ENCODE data around the gene XPO6.

Gene XPO6

DNA sequence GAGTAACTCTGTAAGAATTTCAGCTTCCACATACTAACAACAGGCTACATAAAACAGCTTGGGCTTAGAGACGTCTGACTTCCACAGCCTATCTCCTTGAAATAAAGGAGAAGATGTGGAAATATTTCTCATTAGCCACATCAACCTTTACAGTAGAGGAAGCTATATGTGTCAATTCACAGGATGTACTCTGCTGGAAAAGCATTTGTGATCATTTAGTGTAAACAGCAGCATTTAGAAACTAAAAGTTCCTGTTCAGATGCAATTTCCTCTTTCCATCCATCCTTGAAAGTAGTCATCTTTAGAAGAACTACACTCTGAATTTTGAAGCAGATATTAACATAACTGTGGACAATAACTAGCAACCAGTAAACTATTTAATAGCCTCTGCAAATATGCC is 46.2 kb downstream of the XPO6 start:
- TF ChIP-seq, protein P1, sequence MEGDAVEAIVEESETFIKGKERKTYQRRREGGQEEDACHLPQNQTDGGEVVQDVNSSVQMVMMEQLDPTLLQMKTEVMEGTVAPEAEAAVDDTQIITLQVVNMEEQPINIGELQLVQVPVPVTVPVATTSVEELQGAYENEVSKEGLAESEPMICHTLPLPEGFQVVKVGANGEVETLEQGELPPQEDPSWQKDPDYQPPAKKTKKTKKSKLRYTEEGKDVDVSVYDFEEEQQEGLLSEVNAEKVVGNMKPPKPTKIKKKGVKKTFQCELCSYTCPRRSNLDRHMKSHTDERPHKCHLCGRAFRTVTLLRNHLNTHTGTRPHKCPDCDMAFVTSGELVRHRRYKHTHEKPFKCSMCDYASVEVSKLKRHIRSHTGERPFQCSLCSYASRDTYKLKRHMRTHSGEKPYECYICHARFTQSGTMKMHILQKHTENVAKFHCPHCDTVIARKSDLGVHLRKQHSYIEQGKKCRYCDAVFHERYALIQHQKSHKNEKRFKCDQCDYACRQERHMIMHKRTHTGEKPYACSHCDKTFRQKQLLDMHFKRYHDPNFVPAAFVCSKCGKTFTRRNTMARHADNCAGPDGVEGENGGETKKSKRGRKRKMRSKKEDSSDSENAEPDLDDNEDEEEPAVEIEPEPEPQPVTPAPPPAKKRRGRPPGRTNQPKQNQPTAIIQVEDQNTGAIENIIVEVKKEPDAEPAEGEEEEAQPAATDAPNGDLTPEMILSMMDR (conservative IDR thresholded peaks at IDR 0.05; ENCODE audit: low read depth, low read length) = no peak
- no peak for DNase-seq (ENCODE audit: low read depth)
- H3K4me3 ChIP-seq (ENCODE audit: low read length) = no peak overlapping the region

DNA sequence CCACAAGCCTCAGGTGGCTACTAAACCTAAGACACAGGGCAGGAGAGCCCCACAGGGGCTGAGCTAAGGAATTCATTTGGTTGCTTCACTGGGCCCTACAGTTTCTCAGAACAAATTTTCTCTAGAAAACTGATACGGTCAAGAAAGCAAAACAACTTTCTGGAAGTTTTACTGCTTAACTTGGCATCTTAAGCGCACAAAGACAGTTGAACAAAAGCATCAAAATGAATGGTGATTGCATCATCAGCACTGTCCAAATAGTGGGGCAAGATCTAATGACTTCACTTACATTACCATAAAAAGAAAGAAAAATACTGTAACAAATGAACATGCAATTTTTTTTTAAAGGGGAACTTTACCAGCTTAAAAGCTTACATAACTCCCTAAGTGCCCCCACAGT is 47.6 kb downstream of the XPO6 start:
- TF ChIP-seq, protein P1 (conservative IDR thresholded peaks at IDR 0.05; ENCODE audit: low read depth, low read length) = no peak
- no peak for DNase-seq (ENCODE audit: low read depth)
- no peak overlapping the region for H3K4me3 ChIP-seq (ENCODE audit: low read length)

DNA sequence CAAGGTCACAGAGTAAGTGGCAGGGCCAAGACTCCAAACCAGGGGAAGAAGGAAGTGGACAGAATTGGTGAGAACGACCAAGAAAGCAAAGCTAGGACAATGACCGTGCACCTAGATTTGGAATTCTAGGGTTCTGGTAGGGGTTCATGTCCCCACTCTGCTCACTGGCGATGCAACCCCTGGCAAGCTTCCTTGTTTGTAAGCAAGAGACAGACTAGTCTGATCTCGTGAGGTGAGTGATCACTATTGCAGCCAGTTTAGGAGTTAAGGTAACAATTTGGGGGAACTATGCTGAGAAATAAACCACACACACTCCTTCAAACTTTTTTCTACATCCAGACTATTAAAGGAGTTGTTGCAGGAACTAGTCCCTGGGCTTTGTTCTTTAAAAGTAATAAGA is 48.1 kb downstream of the XPO6 start:
- no peak overlapping the region for H3K4me3 ChIP-seq (ENCODE audit: low read length)
- TF ChIP-seq, protein P1 (conservative IDR thresholded peaks at IDR 0.05; ENCODE audit: low read depth, low read length) = no peak
- DNase-seq (ENCODE audit: low read depth) = no peak

DNA sequence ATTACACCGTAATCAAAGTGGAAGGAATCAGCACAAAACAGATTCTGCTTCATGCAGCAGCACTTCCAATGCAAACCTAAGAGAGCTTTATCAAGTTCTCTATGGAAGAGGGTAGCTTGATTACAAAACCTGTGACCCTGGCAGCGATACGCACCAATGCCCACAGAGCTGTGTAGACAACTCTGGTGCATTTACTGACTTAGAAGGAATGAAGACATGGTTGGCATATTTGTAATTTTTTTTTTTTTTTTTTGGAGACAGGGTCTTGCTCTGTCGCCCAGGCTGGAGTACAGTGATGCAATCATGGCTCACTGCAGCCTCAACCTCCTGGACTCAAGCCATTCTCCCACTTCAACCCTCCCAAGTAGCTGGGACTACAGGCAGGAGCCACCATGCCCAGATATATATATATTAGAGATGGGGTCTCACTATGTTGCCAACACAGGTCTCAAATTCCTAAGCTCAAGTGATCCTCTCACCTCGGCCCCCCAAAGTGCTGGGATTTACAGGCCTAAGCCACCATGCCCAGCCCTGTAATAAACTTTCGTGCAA is 49.4 kb downstream of the XPO6 start:
- DNase-seq (ENCODE audit: low read depth) = no peak
- no peak overlapping the region for H3K4me3 ChIP-seq (ENCODE audit: low read length)
- TF ChIP-seq, protein P1 (conservative IDR thresholded peaks at IDR 0.05; ENCODE audit: low read depth, low read length) = no peak

DNA sequence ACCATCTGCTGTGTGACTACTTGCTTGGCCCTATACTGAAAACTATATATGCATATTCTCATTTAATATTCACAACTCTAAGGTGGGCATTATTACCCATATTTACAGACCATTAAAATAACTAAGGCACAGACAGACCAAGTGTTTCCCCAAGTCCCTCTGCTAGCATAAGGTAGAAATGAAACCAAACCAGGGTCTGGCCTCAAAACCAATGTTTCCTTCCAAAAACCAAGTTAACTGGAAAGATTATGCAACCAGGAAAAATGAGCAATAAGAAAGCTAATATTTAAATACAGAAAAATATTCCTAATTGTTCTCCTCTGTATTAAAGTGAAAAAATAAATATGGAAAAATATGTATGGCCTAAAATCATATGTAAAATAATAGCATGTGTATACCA is 50.1 kb downstream of the XPO6 start:
- TF ChIP-seq, protein P1 (conservative IDR thresholded peaks at IDR 0.05; ENCODE audit: low read depth, low read length) = no peak
- no peak overlapping the region for H3K4me3 ChIP-seq (ENCODE audit: low read length)
- no peak for DNase-seq (ENCODE audit: low read depth)

DNA sequence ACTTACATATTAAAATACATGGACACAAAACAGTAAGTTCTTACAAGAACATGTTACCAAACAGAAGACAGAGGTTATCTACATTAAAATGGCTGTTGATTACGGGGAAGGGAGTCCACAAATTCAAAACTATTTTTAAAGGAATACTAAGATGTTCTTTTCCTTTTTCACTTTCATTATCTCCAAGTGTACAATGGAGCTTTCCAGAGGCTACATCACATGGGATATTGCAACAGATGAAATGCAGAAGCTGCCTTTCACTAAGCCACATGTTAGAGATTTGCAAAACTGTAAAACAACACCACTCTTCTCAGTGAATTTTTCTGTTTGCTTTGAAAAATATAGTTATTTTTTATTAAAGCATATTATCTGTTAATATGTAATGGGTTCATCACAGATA is 53.6 kb downstream of the XPO6 start:
- no peak for DNase-seq (ENCODE audit: low read depth)
- no peak overlapping the region for H3K4me3 ChIP-seq (ENCODE audit: low read length)
- TF ChIP-seq, protein P1 (conservative IDR thresholded peaks at IDR 0.05; ENCODE audit: low read depth, low read length) = no peak

DNA sequence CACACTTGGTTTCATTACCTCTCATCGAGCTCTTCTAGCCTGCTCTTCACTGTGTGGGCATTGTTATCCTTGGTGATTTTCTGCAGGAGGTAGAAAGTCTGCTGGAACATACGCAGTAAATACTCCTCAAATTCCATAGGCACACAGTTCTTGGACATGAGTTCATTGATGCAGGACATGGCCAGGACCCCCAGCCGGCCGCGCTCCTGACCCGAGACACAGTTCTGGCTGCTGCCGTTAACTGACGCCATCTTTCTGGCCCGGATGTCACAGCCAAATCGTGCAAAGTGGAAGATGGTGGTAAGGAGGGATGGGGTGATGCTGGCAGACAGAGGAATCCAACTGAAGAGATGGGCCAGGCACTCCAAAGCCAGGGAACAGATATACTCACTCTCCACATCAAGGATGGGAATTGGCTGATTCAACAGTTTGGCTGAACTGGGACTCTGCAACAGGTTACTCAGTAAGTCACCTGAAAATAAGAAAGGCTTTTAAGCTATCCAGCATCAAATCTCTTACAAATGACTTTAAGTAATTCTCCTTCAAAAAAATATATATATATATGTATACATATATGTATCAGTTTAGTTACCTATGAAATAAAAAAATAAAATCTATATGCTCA is 55.6 kb downstream of the XPO6 start:
- no peak overlapping the region for H3K4me3 ChIP-seq (ENCODE audit: low read length)
- DNase-seq (ENCODE audit: low read depth) = no peak
- TF ChIP-seq, protein P1 (conservative IDR thresholded peaks at IDR 0.05; ENCODE audit: low read depth, low read length) = no peak
